NCI-H460 (cell line): ENCODE measurements around the gene OGFR. TPM values are rescaled to one million over a fixed set of nuclear protein-coding genes. Genes with fewer than 3 reads are reported as not detected.

Experiments used
- DNase-seq: peaks from one replicate; pipeline ENCODE4 v3.0.0-alpha.2; 2016; ENCODE audit warnings: low read depth; ENCODE audit errors: extremely low read depth
- total RNA-seq: library from RNA; depleted of rRNA; stranded (reverse); fragments of >200 nt; shearing (Covaris generic); gene quantifications from 2 replicates; pipeline ENCODE4 v1.2.3, GENCODE V29; 2014

OGFR gene
- total RNA-seq, 1 experiment from 2014 or later: 32.6 TPM

- DNase-seq: peak; percentile 82
Measured at GRCh38 chr20:62822788-62823651, 18.4 kb downstream of the OGFR start.

GRCh38 chr20:62823688-62824475 is 19.2 kb downstream of the OGFR start:
- DNase-seq: no peak

DNA sequence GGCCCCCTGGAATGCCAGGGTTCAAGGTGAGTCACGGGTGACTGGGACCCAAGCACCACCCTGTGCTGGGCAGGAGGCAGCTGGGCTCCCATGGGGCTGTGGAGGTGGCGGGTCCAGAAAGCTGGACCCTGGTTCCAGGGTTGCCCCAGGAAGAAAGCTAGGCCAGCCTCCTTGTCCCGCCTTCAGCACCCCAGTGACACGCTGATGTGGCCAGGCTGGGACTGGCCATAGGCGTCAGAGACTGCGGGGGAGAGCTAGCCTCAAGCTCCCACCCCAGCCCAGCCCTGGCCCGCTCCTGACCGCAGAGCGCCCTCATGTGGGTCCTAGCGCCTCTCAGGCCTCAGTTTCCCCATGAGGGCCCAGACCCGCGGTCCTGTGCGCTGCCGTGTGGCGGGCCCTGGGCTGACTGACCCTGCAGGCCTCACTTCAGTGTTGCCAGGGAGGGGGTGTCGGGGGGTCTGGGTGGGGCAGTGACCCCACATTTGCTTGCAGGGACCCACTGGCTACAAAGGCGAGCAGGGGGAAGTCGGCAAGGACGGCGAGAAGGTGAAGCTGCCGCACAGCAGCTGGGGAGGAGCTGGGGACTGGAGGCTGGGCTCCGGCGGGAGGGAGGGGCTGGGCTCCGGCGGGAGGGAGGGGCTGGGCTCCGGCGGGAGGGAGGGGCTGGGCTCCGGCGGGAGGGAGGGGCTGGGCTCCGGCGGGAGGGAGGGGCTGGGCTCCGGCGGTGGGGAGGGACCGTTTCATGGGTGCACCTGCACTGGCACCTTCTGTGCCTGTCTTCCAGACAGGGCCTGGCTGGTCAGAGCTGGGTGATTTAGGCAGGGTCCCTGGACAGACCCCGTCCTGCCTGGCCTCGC is 20.1 kb downstream of the OGFR start:
- no peak for DNase-seq

DNA sequence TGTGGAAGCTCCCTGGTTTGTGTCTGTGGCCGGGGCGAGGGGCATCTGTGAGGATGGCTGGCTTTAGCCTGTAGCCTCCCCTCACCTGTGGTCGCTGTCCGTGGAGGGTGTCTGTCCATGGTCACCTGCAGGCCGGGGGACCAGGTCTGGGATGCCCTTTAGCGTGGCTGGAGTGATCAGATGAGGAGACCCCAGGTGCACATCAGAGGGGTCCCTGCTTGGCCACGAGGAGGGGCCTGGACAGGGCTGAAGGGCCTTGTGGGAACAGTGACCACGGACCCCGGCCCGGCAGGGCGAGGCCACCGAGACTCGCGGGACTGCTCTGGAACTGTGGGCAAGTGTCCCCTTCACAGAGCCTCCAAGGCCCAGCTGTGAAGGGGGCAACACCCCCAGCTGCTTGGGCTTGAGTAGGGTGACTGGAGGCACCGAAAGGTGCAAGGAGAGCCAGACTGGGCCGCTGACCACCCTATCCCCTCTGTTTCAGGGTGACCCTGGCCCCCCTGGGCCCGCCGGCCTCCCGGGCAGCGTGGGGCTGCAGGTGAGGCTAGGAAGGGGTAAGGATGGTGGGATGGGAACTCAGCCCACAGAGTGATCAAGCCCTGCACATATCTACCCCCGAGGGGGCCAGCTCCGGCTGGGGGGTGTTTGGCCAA is 20.8 kb downstream of the OGFR start:
- DNase-seq: no peak

DNA sequence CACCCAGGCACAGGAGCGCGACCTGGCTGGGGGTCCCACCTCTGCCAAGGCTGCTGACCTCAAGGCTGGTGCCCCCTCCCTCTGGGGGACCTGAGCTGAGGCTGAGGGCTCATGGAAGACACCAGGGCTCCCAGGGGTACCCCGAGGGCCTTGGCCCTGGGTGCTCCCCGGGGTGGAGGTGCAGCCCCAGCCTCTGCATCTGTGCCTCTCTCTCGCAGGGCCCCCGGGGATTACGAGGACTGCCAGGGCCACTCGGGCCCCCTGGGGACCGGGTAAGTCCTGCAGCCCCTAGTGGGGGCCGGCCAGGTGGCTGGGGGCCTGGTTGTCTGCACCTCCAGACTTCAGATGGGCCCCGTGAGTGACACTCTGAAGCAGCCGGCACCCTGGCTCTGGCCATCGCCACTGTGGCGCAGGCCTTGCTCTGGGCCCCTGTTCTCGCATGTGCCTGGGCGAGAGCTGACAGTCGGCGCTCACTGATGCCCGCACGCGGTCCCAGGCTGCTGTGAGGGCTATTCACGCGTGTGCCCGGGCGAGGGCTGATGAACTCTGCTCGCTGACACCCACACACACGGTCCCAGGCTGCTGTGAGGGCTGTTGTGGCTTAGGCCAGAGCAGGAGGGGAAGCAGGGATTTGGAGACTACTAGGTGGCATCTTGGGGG is 21.5 kb downstream of the OGFR start:
- DNase-seq: no peak

DNA sequence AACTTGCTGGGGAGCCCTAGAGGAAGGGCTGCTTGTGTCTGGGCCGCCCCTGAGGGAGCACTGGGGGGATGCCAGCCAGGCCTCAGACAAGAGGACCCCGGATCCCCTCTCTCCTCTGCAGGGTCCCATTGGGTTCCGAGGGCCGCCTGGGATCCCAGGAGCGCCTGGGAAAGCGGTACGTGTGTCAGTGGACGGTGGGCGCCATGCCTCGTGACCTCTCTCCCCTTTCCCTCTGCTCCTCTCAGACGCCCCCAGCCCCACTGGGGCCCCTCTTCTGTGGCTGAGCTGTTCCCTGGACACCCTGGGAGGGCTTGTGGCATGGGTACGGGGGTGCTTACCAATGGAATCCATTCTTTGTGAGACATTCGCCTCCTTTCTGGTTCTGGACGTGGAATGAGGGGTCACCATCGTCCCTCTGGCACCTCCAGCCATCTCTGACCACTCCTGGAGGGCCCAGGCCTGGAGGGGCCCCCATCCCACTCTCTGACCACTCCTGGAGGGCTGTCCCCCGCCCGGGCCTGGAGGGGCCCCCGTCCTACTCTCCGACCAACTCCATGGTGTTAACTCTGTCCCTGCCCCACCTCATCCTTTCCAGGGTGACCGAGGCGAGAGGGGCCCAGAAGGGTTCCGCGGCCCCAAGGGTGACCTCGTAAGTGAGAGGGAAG is 22.1 kb downstream of the OGFR start:
- no peak for DNase-seq

DNA sequence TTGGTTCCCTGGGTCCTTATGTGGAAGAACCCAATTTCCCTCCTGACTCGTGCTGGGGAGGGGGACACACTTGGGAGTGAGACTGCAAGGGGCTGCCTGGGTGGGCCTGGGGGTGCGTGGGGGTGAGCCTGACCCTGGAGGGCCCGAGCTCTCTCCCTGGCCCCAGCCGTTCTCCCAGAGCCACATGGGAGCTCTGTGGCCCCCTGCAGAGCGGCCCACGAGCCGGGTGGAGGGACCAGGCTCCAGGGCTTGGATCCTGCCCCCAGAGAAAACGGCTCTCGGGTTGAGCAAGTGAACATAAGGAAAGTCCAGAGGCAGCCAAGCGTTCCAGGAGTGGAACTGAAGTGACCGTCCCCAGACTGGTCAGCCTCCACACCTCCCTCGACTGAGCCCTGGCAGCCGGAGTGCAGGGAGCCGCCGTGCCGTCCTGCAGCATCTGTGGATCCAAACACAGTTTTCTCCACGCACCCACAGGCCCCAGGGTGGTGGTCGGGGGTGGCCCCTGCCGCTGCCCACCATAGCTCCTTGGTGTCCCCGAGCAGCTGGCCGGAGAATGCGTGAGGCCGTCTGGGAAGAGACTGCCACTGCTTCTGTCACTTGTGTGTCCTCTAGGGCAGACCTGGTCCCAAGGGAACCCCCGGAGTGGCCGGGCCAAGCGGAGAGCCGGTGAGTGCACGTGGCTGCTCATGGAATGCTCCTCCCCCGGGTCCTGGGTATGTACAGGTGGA is 22.8 kb downstream of the OGFR start:
- no peak for DNase-seq

- DNase-seq: no peak
Measured at GRCh38 chr20:62828051-62828450, 23.4 kb downstream of the OGFR start.

DNA sequence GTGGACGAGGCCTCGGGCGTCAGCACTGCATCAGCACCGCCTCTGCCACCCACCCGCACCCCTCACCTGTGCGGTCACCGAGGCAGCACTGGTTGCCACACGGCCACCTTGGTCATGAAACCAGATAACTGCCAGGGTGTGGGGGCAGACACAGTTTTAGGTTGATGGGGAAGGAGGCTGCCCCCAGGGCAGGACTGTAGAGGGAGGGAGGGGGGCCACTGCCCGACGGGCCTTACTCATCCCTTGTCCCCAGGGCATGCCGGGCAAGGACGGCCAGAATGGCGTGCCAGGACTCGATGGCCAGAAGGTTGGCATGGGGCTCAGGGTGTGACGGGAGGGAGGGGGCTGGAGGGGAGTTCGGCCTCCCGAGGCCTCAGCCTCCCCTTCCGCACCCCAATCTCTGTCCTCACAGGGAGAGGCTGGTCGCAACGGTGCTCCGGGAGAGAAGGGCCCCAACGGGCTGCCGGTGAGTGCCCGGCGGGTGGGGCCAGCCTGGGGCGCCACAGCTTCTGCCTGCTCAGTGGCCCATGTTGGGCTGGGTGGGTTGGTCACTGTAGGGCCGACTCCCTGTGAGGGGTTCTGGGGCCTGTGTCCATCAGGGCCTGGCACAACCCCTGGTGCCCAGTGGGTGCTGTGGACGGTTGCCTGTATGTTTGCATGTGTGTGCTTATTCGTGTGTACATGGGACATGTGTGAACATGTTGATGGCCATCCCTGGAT is 24.0 kb downstream of the OGFR start:
- DNase-seq: no peak

DNA sequence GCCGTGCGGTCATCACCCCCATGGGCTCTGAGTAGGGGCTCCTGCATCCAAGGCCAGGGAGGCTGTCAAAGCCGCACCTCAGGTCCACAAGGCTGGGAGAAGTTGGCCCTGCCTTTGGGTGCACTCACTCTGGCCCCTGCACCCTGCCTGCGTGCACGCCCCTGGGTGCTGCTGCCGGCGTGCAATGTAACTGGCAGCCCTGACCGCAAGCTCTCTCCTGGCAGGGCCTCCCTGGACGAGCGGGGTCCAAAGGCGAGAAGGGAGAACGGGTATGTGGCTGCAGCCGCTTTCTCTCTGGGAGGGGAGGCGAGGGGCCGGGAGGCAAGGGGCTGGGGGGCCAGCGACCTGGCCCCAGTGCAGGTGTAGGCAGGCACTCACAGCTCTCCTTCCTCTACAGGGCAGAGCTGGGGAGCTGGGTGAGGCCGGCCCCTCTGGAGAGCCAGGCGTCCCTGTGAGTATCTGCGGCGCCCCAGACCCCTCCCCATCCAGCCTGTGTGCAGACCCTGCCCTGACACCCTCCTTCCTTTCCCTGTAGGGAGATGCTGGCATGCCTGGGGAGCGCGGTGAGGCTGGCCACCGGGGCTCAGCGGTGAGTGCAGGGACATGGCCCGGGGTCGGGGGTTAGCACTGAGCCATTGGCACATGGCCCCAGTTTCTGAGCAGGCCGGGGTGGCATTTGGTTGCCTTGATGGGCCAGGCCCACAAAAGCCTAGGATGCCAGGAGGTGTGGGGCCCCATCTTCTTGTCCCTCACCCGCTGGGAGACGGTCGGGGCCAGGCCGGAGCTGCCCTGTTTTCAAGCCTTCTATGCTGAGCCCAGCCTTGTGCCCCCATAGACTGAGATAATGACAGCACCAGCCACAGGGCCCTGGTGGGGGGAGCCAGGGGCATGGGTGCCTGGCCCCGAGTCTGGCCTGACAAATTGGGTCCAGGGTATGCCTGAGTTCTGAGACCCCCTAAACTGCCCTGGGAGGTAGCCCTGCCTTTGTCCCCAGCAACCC is 24.9 kb downstream of the OGFR start:
- no peak for DNase-seq

- no peak for DNase-seq
Measured at GRCh38 chr20:62830251-62830650, 25.6 kb downstream of the OGFR start.

DNA sequence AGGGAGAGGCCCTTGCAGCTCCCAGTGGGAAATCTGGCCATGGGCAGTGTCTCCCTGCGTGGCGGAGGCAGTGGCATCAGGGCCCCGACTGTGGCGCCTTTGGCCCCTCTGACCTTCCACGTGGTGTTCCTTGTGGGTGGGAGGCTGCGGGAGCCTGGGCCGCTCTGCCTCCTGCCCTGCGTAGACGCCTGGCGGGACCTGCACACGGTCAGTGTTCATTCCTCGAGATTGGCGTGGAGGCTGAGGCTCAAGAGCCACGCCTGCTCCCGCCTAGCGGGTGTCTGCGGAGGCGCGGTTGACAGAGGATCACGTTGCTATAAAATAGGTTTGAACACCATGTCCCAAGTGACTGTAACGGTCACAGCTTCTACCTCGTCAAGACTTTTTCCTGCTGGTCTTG is 26.2 kb downstream of the OGFR start:
- no peak for DNase-seq

- no peak for DNase-seq
Measured at GRCh38 chr20:62831361-62831788, 26.7 kb downstream of the OGFR start.

DNA sequence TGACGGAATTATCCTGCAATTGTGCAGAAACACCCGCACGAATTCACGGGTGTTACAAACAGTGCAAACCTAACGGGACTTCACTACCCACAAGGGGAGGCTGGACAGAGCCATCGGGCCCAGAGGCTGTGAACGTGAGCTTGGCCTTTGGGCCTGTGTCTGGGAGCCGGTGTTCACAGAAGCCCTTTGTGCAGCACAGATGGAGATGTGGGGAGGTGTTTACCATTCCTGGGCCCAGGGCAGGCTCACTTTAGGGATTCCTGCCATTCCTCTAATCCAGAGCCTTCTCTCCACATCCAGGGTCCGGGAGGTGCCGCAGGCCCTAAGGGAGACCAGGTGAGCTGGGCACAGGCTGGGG is 27.2 kb downstream of the OGFR start:
- DNase-seq: no peak

DNA sequence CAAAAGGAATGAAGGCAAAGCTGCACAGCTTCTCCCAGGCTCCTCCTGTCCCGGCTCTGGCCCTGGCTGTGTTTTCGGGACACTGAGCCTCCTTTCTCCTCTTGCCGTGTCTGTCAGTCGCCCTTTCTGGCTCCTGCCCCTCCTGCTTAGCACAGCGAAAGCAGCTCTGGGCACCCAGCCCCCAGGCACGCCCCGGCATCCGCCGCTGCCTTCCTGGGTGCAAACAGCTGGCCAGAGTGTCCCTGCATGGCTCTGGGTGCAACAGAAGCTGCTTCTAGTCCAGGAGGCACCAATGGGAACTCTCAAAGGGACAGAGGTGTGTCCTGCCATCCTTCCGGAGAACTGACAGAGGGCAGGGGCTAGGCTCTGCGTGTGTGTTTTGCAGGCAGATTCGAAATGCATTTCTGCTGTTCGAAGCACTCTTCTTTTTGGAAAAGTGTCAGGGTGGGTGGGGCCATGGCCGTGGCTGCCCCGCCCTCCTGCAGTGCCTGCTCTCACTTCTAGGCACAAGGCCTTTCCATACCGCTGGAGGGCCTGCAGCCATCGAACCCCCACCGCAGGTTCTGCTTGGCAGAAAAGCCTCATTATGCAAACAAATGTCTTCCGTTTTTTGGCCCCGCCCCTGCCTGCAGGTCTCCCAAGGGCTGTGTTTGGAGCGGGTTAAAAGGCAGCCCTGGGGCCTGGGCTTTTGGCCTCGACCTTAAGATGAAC is 27.7 kb downstream of the OGFR start:
- DNase-seq: no peak

DNA sequence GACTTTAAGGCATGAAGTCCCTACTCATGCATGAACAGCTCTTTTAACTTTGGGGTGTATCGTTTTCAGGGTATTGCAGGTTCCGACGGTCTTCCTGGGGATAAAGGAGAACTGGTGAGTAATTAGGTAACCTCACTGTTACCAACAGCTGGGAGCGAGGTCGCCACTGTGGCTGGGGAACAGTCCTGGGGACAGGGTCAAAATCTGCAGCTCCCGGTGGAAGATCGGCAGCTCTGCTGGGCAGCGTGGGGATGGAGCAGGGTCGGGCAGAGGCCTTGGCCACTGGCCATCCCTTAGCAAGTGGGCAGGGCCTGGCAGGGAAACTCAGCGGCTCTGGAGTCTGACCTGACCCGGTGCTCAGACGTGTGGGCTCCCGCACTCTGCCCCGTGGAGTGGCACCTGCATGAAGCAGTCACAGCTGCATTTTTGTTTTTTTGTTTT is 28.3 kb downstream of the OGFR start:
- DNase-seq: no peak
